GM12878 (cell line): ENCODE results near the gene SPOCK1. TPM values are rescaled to one million over a fixed set of nuclear protein-coding genes. Genes with fewer than 3 reads are reported as not detected.

ENCODE experiments used
- ATAC-seq: fragments of 200-7000 bp; cut with Tn5 transposase; 3 replicates; pipeline ENCODE4 v1.9.1; 2020; ENCODE audit warnings: mild to moderate bottlenecking, moderate library complexity
- BruUV-seq: library from RNA; stranded (reverse); fragments of 400-500 nt; replicated peaks from 2 replicates; lab custom pipeline; 2021; lab: Mats Ljungman, UMichigan
- CTCF ChIA-PET: fragments of 300-600 bp; sonication (Branson Sonifier 250); formaldehyde crosslinking; extraction: SDS; loops from one replicate; lab custom pipeline; 2021; ENCODE audit warnings: inconsistent platforms; lab: Yijun Ruan, JAX
- POLR2A ChIA-PET: fragments of 350-600 bp; formaldehyde crosslinking; extraction: SDS; loops from one replicate; lab custom pipeline; 2021; ENCODE audit warnings: inconsistent platforms; lab: Charles Lee
- RAD21 ChIA-PET: fragments of 300-600 bp; sonication (Branson Sonifier 250); formaldehyde crosslinking; loops from one replicate; lab custom pipeline; 2023; ENCODE audit warnings: antibody characterized with exemption; ENCODE audit not compliant: unreplicated experiment; lab: Charles Lee
- SMC1A ChIA-PET: fragments of 300-600 bp; sonication (Branson Sonifier 250); formaldehyde crosslinking; loops from one replicate; lab custom pipeline; 2023; ENCODE audit not compliant: unreplicated experiment, uncharacterized antibody; lab: Charles Lee
- DNase-seq: peaks from one replicate; pipeline ENCODE4 v3.0.0-alpha.2; 2011; ENCODE audit warnings: low read depth, low spot score
- FAIRE-seq: peaks from 3 replicates; lab custom pipeline; 2011; peaks lifted over from hg19 to GRCh38; lab: Jason Lieb, UNC
- H2AFZ ChIP-seq: 2 replicates; pipeline ENCODE4 v1.6.0; 2011; ENCODE audit warnings: low read depth, low read length, control low read depth; ENCODE audit not compliant: control insufficient read depth
- H3K27ac ChIP-seq: 2 replicates; pipeline ENCODE4 v1.5.1; 2011; ENCODE audit warnings: control low read depth; ENCODE audit not compliant: control insufficient read depth, insufficient read depth
- H3K27me3 ChIP-seq, 2 experiments: replicated peaks in 1 of 2; 2 replicates each; pipeline versions ENCODE4 v1.6.0 to v1.6.1; 2011; ENCODE audit warnings: low read length in 1 of 2; ENCODE audit not compliant: control insufficient read depth in 2 of 2, insufficient read depth in 2 of 2
- H3K36me3 ChIP-seq, 2 experiments: 2 replicates each; pipeline ENCODE4 v1.5.1; 2011; ENCODE audit warnings: low read length in 1 of 2; ENCODE audit not compliant: control insufficient read depth in 2 of 2, insufficient read depth in 2 of 2
- H3K4me1 ChIP-seq: 2 replicates; pipeline ENCODE4 v1.6.1; 2011; ENCODE audit warnings: mild to moderate bottlenecking, low read length, moderate library complexity, mixed read lengths; ENCODE audit not compliant: control insufficient read depth, insufficient read depth
- H3K4me2 ChIP-seq: 2 replicates; pipeline ENCODE4 v1.6.0; 2011; ENCODE audit warnings: control low read depth; ENCODE audit not compliant: control insufficient read depth, insufficient read depth
- H3K4me3 ChIP-seq: fragments of 200-600 bp; sonication (generic); 2 replicates; pipeline ENCODE4 v1.5.1; 2016
- H3K79me2 ChIP-seq: 2 replicates; pipeline ENCODE4 v1.6.0; 2011; ENCODE audit warnings: low read length; ENCODE audit not compliant: control insufficient read depth, insufficient read depth
- H3K9ac ChIP-seq: 2 replicates; pipeline ENCODE4 v1.8.0; 2011; ENCODE audit warnings: low read length, control low read depth, mixed read lengths; ENCODE audit not compliant: control insufficient read depth, insufficient read depth
- H3K9me3 ChIP-seq: replicated peaks from 3 replicates; pipeline ENCODE4 v1.5.1; 2011; ENCODE audit warnings: mild to moderate bottlenecking, low read length; ENCODE audit not compliant: control insufficient read depth, insufficient read depth
- H4K20me1 ChIP-seq: 2 replicates; pipeline ENCODE4 v1.6.0; 2011; ENCODE audit not compliant: control insufficient read depth, insufficient read depth
- ATF3 ChIP-seq: IDR thresholded peaks from 2 replicates; pipeline ENCODE4 v1.6.1; 2011; ENCODE audit warnings: low read depth, mild to moderate bottlenecking, low read length, moderate library complexity, borderline replicate concordance; ENCODE audit errors: extremely low read depth
- E2F8 ChIP-seq: fragments of 450-650 bp; IDR thresholded peaks from 2 replicates; pipeline ENCODE4 v1.6.1; 2018; ENCODE audit warnings: mild to moderate bottlenecking, low read depth, moderate library complexity; ENCODE audit not compliant: partially characterized antibody
- EED ChIP-seq: sonication (generic); IDR thresholded peaks from 2 replicates; pipeline ENCODE4 v1.6.1; 2016; ENCODE audit warnings: antibody characterized with exemption, low read depth
- EP300 ChIP-seq, 2 experiments: fragments of 150-350 bp in 1 of 2; IDR thresholded peaks; 2 replicates each; pipeline ENCODE4 v1.6.1; 2011 to 2012; ENCODE audit warnings: low read depth in 2 of 2, low read length in 2 of 2, borderline replicate concordance in 1 of 2, improper control_type of control experiment in 1 of 2, inconsistent platforms in 1 of 2; ENCODE audit not compliant: control insufficient read depth in 1 of 2
- ESRRA ChIP-seq: IDR thresholded peaks from 2 replicates; pipeline ENCODE4 v1.6.1; 2012; ENCODE audit warnings: mild to moderate bottlenecking, low read length, improper control_type of control experiment
- FOXK2 ChIP-seq: fragments of 450-650 bp; IDR thresholded peaks from 2 replicates; pipeline ENCODE4 v1.6.1; 2017; ENCODE audit warnings: mild to moderate bottlenecking, moderate library complexity
- FOXM1 ChIP-seq: IDR thresholded peaks from 2 replicates; pipeline ENCODE4 v1.6.1; 2012; ENCODE audit warnings: low read depth, mild to moderate bottlenecking, inconsistent platforms, low read length, moderate library complexity
- HDAC2 ChIP-seq: fragments of 200-600 bp; sonication (generic); IDR thresholded peaks from 2 replicates; pipeline ENCODE4 v1.6.1; 2017
- IKZF1 ChIP-seq: fragments of 450-650 bp; conservative IDR thresholded peaks from 2 replicates; pipeline ENCODE4 v1.6.1; 2017; ENCODE audit warnings: antibody characterized with exemption, mild to moderate bottlenecking
- JUNB ChIP-seq: IDR thresholded peaks from 2 replicates; pipeline ENCODE4 v1.6.1; 2016; ENCODE audit warnings: antibody characterized with exemption, mild to moderate bottlenecking
- NBN ChIP-seq: fragments of 450-650 bp; IDR thresholded peaks from 2 replicates; pipeline ENCODE4 v1.6.1; 2016
- PAX5 ChIP-seq: IDR thresholded peaks from 2 replicates; pipeline ENCODE4 v1.6.1; 2011; ENCODE audit warnings: low read depth, low read length, borderline replicate concordance
- YBX1 ChIP-seq: fragments of 450-650 bp; IDR thresholded peaks from 2 replicates; pipeline ENCODE4 v1.6.1; 2016; ENCODE audit warnings: antibody characterized with exemption
- WGBS: methylation state at CpG from one replicate; pipeline ENCODE4 v1.1.6; 2016; ENCODE audit warnings: low lambda C conversion rate; ENCODE audit not compliant: insufficient replicate concordance, insufficient coverage; ENCODE audit errors: missing lambda C conversion rate; 5-methylcytosine and 5-hydroxymethylcytosine counted together
- in situ Hi-C: fragments of 300-500 bp; cut with MboI; formaldehyde crosslinking; loops from 9 replicates; pipeline ENCODE4 v1.14.3; 2018; ENCODE audit warnings: mixed read lengths
- intact Hi-C: fragments of 100-400 bp; cut with micrococcal nuclease; formaldehyde crosslinking; loops from one replicate; pipeline ENCODE4 v1.14.2; 2022; ENCODE audit not compliant: unreplicated experiment
- polyA plus RNA-seq, 11 experiments: library from polyadenylated mRNA; depleted of rRNA in 4 of 11; unstranded in 6 of 11; stranded (reverse) in 5 of 11; fragments of >200 nt; fragmentation: Nextera tagmentation in 4 of 11; fragmentation: Illumina TruSeq in 1 of 11; extraction: Ambion mirVana in 4 of 11; extraction: Trizol in 1 of 11; gene quantifications; 1 replicate in 1 of 11; 2 replicates in 10 of 11; pipeline versions ENCODE4 v1.2.1 to v1.2.3, GENCODE V29; 2011 to 2016; ENCODE audit warnings: inconsistent platforms in 2 of 11, missing spikeins in 2 of 11, low read depth in 1 of 11
- total RNA-seq, 4 experiments: library from RNA; depleted of rRNA in 3 of 4; stranded (reverse); fragments of >200 nt in 3 of 4; fragmentation: Illumina TruSeq in 1 of 4; extraction: Trizol in 1 of 4; gene quantifications; 2 replicates each; pipeline versions ENCODE4 v1.2.1 to v1.2.3, GENCODE V29; 2013 to 2021
- TF ChIP-seq, protein P1 (sequence below): IDR thresholded peaks from 2 replicates; pipeline ENCODE4 v1.6.1; 2011; ENCODE audit warnings: borderline replicate concordance, low read depth, mild to moderate bottlenecking, moderate library complexity, low read length; ENCODE audit not compliant: insufficient read depth, poor library complexity, severe bottlenecking
- TF ChIP-seq, protein P2 (sequence below): IDR thresholded peaks from 2 replicates; pipeline ENCODE4 v1.6.1; 2011; ENCODE audit warnings: mild to moderate bottlenecking, low read depth, low read length, moderate library complexity; ENCODE audit not compliant: insufficient replicate concordance
- TF ChIP-seq, protein P3 (sequence below): fragments of 150-350 bp; IDR thresholded peaks from 2 replicates; pipeline ENCODE4 v1.6.1; 2014; ENCODE audit warnings: mild to moderate bottlenecking, low read depth, low read length

The SPOCK1 gene
- total and polyA plus RNA-seq, 10 of the 15 experiments (the other 5 are each of a cell fraction or from before 2014, with no cell fraction given), result 0.06 to 0.68 (median 0.25) TPM; not detected in 3

GRCh38 chr5:137399911-137400310 is 99.2 kb downstream of the SPOCK1 start (continued):
- TF ChIP-seq FOXM1 (no peak), HDAC2 (no peak), YBX1 (no peak), PAX5 (no peak), FOXK2 (no peak), IKZF1 (no peak)
- TF ChIP-seq, protein P1, sequence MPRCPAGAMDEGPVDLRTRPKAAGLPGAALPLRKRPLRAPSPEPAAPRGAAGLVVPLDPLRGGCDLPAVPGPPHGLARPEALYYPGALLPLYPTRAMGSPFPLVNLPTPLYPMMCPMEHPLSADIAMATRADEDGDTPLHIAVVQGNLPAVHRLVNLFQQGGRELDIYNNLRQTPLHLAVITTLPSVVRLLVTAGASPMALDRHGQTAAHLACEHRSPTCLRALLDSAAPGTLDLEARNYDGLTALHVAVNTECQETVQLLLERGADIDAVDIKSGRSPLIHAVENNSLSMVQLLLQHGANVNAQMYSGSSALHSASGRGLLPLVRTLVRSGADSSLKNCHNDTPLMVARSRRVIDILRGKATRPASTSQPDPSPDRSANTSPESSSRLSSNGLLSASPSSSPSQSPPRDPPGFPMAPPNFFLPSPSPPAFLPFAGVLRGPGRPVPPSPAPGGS, result no peak
- TF ChIP-seq, protein P2, sequence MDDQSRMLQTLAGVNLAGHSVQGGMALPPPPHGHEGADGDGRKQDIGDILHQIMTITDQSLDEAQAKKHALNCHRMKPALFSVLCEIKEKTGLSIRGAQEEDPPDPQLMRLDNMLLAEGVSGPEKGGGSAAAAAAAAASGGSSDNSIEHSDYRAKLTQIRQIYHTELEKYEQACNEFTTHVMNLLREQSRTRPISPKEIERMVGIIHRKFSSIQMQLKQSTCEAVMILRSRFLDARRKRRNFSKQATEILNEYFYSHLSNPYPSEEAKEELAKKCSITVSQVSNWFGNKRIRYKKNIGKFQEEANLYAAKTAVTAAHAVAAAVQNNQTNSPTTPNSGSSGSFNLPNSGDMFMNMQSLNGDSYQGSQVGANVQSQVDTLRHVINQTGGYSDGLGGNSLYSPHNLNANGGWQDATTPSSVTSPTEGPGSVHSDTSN, result no peak
- TF ChIP-seq, protein P3, sequence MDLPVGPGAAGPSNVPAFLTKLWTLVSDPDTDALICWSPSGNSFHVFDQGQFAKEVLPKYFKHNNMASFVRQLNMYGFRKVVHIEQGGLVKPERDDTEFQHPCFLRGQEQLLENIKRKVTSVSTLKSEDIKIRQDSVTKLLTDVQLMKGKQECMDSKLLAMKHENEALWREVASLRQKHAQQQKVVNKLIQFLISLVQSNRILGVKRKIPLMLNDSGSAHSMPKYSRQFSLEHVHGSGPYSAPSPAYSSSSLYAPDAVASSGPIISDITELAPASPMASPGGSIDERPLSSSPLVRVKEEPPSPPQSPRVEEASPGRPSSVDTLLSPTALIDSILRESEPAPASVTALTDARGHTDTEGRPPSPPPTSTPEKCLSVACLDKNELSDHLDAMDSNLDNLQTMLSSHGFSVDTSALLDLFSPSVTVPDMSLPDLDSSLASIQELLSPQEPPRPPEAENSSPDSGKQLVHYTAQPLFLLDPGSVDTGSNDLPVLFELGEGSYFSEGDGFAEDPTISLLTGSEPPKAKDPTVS, result no peak
- TF ChIP-seq, all 136 proteins: peak for 0

DNA sequence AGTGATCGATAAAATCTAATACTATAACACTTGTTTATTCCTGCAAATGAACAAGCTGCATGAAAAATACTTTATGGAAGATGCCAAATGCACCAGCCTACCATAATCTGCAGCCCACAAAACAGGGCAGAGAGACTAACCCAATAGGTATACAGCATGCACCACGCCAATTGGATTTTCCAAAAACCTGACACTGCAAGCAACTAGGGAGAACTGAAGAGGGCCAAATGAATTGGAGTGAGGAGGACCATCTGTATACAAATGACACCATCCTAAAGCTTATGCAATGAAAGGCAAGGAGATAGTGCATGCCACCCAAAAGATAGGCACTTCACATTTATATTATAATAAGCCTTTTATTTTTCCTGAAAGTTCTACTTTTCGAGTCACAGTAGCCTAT is 100.4 kb downstream of the SPOCK1 start:
- SMC1A ChIA-PET, result no interaction called here
- Histone ChIP-seq H3K79me2 (no peaks in the 10 kb centered on the region), H3K9ac (no peak overlapping the region), H2AFZ (no peak overlapping the region), H3K4me3 (no peak overlapping the region), H3K4me2 (no peak overlapping the region), H3K4me1 (no peaks in the 10 kb centered on the region), H3K27ac (no peak overlapping the region), H3K27me3 (no peaks in the 10 kb centered on the region), H3K36me3 (no peaks in the 10 kb centered on the region), H3K9me3 (no peaks in the 10 kb centered on the region), H4K20me1 (no peaks in the 10 kb centered on the region)
- WGBS, result 11% methylated on average over 3 of the region's 3 CpGs
- ATAC-seq (no peak), FAIRE-seq (no peak), DNase-seq (no peak)
- intact Hi-C loops (no loop called here), in situ Hi-C loops (no loop called here)
- CTCF ChIA-PET, result no interaction called here
- RAD21 ChIA-PET, result no interaction called here
- no TSS peak for BruUV-seq
- POLR2A ChIA-PET, result no interaction called here
- TF ChIP-seq ESRRA (no peak), EP300 (IDR thresholded peaks at IDR 0.05; ENCODE audit: borderline replicate concordance in 1 of 2, control insufficient read depth in 1 of 2, low read depth in 2 of 2, low read length in 2 of 2) (no peak), EED (no peak), JUNB (no peak), NBN (no peak), E2F8 (no peak), ATF3 (no peak)
